HEK293T (cell line): ENCODE results near the gene FAM118B.
A peak's percentile ranks its signal among the peaks of the same experiment; 100 is the strongest.

ENCODE experiments used
- CTCF ChIA-PET: fragments of 350-600 bp; formaldehyde crosslinking; extraction: SDS; loops from one replicate; lab custom pipeline; 2021; ENCODE audit warnings: antibody characterized with exemption, inconsistent platforms; lab: Yijun Ruan, JAX
- POLR2A ChIA-PET: fragments of 350-600 bp; formaldehyde crosslinking; extraction: SDS; loops from one replicate; lab custom pipeline; 2020; ENCODE audit warnings: antibody characterized with exemption, inconsistent platforms; lab: Yijun Ruan, JAX
- DNase-seq: peaks from one replicate; pipeline ENCODE4 v3.0.0; 2012; ENCODE audit warnings: mixed read lengths; ENCODE audit errors: extremely low spot score
- ARNT ChIP-seq: fragments of 450-650 bp; IDR thresholded peaks from 2 replicates; pipeline ENCODE4 v1.6.1; 2017; ENCODE audit warnings: mild to moderate bottlenecking
- BHLHE40 ChIP-seq: fragments of 450-650 bp; IDR thresholded peaks from 2 replicates; pipeline ENCODE4 v1.6.1; 2016; ENCODE audit warnings: mild to moderate bottlenecking, moderate library complexity, borderline replicate concordance
- CTBP1 ChIP-seq: fragments of 450-650 bp; IDR thresholded peaks from 2 replicates; pipeline ENCODE4 v1.6.1; 2016; ENCODE audit warnings: borderline replicate concordance
- ELF4 ChIP-seq: fragments of 450-650 bp; IDR thresholded peaks from 2 replicates; pipeline ENCODE4 v1.6.1; 2017; ENCODE audit warnings: antibody characterized with exemption
- FOXA1 ChIP-seq: fragments of 450-650 bp; IDR thresholded peaks from 2 replicates; pipeline ENCODE4 v1.6.1; 2016; ENCODE audit warnings: mild to moderate bottlenecking
- FOXK2 ChIP-seq: fragments of 450-650 bp; IDR thresholded peaks from 2 replicates; pipeline ENCODE4 v1.6.1; 2016; ENCODE audit warnings: mild to moderate bottlenecking
- FOXM1 ChIP-seq: fragments of 450-650 bp; IDR thresholded peaks from 2 replicates; pipeline ENCODE4 v1.6.1; 2017; ENCODE audit warnings: mild to moderate bottlenecking, borderline replicate concordance
- HDGF ChIP-seq: fragments of 450-650 bp; IDR thresholded peaks from 2 replicates; pipeline ENCODE4 v1.6.1; 2017; ENCODE audit warnings: antibody characterized with exemption, borderline replicate concordance
- L3MBTL2 ChIP-seq: fragments of 450-650 bp; conservative IDR thresholded peaks from 2 replicates; pipeline ENCODE4 v1.6.1; 2016; ENCODE audit warnings: mild to moderate bottlenecking
- LEF1 ChIP-seq: fragments of 450-650 bp; IDR thresholded peaks from 2 replicates; pipeline ENCODE4 v1.6.1; 2017; ENCODE audit warnings: mild to moderate bottlenecking, borderline replicate concordance
- NFRKB ChIP-seq: fragments of 450-650 bp; IDR thresholded peaks from 2 replicates; pipeline ENCODE4 v1.6.1; 2016; ENCODE audit warnings: mild to moderate bottlenecking, moderate library complexity
- PKNOX1 ChIP-seq: fragments of 450-650 bp; IDR thresholded peaks from 2 replicates; pipeline ENCODE4 v1.6.1; 2016
- SP1 ChIP-seq: fragments of 450-650 bp; IDR thresholded peaks from 2 replicates; pipeline ENCODE4 v1.6.1; 2017
- SUZ12 ChIP-seq: fragments of 450-650 bp; IDR thresholded peaks from 2 replicates; pipeline ENCODE4 v1.6.1; 2016; ENCODE audit warnings: mild to moderate bottlenecking
- TARDBP ChIP-seq: fragments of 450-650 bp; IDR thresholded peaks from 2 replicates; pipeline ENCODE4 v1.6.1; 2016
- ZNF384 ChIP-seq: fragments of 450-650 bp; IDR thresholded peaks from 2 replicates; pipeline ENCODE4 v1.6.1; 2016

The FAM118B gene

GRCh38 chr11:126191379-126192073 lies 20.1 kb upstream of the FAM118B start:
- POLR2A ChIA-PET: no interaction called here
- DNase-seq: no peak
- CTCF ChIA-PET: no interaction called here
- TF ChIP-seq SUZ12 (no peak), FOXK2 (no peak), ARNT (no peak), BHLHE40 (no peak), TARDBP (no peak), FOXA1 (no peak), FOXM1 (no peak), CTBP1 (no peak), SP1 (no peak)

DNA sequence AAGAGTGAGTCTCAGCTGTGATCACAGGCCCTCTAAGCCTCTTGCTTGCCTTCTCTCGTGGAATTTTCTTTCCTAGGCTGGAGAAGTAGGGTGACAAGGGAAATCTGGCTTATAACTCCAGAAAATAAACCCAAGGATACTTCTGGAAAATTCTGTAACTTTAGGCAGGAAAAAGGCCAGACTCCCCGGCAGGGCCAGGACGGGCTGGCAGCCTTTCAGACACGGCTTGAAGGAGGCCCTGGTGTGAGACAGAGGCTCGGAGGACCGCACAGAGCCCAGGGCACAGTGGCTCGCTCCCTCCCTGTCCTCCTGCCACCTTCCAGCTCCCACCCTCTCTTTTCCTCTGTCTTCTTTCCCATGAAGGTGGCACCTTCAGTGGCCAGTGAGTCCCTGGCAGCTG lies 19.2 kb upstream of the FAM118B start:
- no peak for DNase-seq
- CTCF ChIA-PET: interaction anchor here (0.5 kb wide), 1 partner anchor 103 kb away, joined by 8 read pairs; no protein-coding TSS in a partner anchor
- POLR2A ChIA-PET: no interaction called here
- TF ChIP-seq HDGF: no peak
- TF ChIP-seq SUZ12: no peak
- TF ChIP-seq TARDBP: no peak
- TF ChIP-seq SP1: no peak
- no peak for TF ChIP-seq LEF1
- TF ChIP-seq NFRKB: no peak
- TF ChIP-seq ELF4: no peak
- TF ChIP-seq BHLHE40: no peak
- no peak for TF ChIP-seq ZNF384
- TF ChIP-seq L3MBTL2: no peak
- TF ChIP-seq PKNOX1: no peak

GRCh38 chr11:126193038-126193478 lies 18.5 kb upstream of the FAM118B start:
- DNase-seq: no peak
- ChIA-PET POLR2A (no interaction called here), CTCF (interaction anchor here (0.8 to 1.4 kb wide), 7 partner anchors 249 to 274 kb away, joined by 3 to 8 read pairs (median 4); no protein-coding TSS in a partner anchor)
- TF ChIP-seq BHLHE40: no peak
- TF ChIP-seq HDGF: no peak
- TF ChIP-seq SP1: no peak
- TF ChIP-seq ZNF384: no peak
- TF ChIP-seq NFRKB: no peak
- TF ChIP-seq SUZ12: no peak
- TF ChIP-seq L3MBTL2: no peak
- TF ChIP-seq CTBP1: no peak
- TF ChIP-seq FOXA1: no peak
- no peak for TF ChIP-seq ELF4
- no peak for TF ChIP-seq FOXM1
- no peak for TF ChIP-seq ARNT
- TF ChIP-seq TARDBP: no peak
- no peak for TF ChIP-seq PKNOX1
- no peak for TF ChIP-seq LEF1
- no peak for TF ChIP-seq FOXK2

DNA sequence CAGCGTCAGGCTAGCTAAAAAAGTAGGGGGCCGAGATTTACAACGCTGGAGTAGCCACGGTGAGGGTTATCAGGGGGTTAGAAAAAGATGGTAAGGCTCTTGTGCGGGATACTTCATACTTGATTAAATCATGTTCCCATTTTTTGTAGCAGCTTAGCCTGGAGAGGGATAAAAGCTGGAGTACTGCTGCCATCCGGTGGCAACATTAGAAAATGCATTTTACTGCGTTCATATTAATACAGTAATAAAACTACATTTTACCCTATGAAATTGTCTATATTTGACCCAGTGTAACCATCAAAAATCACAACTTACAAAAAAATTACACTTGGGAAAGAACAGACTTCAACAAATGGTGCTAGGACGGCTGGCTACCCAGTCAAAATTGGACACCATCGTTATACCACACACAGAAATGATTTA lies 17.4 kb upstream of the FAM118B start:
- POLR2A ChIA-PET: no interaction called here

GRCh38 chr11:126195119-126195518 lies 16.5 kb upstream of the FAM118B start:
- POLR2A ChIA-PET: no interaction called here
- no peak for DNase-seq
- CTCF ChIA-PET: no interaction called here
- no peak for TF ChIP-seq HDGF
- TF ChIP-seq FOXM1: no peak
- TF ChIP-seq SUZ12: no peak
- TF ChIP-seq FOXK2: no peak
- no peak for TF ChIP-seq FOXA1
- no peak for TF ChIP-seq ARNT
- no peak for TF ChIP-seq BHLHE40
- no peak for TF ChIP-seq NFRKB
- TF ChIP-seq ELF4: no peak
- TF ChIP-seq LEF1: no peak
- TF ChIP-seq TARDBP: no peak
- no peak for TF ChIP-seq ZNF384
- no peak for TF ChIP-seq CTBP1
- TF ChIP-seq L3MBTL2: no peak
- no peak for TF ChIP-seq PKNOX1
- no peak for TF ChIP-seq SP1

More for the DNA sequence above, 17.4 kb upstream of the FAM118B start:
- CTCF ChIA-PET: interaction anchor here (0.5 to 1.4 kb wide), 10 partner anchors 250 to 286 kb away, joined by 3 to 8 read pairs (median 4); no protein-coding TSS in a partner anchor
- peak; percentile 61 for DNase-seq
- TF ChIP-seq CTBP1: no peak
- 0 out of 2 replicates have a peak, but pooled peaks have one; percentile 29 for TF ChIP-seq ZNF384

DNA sequence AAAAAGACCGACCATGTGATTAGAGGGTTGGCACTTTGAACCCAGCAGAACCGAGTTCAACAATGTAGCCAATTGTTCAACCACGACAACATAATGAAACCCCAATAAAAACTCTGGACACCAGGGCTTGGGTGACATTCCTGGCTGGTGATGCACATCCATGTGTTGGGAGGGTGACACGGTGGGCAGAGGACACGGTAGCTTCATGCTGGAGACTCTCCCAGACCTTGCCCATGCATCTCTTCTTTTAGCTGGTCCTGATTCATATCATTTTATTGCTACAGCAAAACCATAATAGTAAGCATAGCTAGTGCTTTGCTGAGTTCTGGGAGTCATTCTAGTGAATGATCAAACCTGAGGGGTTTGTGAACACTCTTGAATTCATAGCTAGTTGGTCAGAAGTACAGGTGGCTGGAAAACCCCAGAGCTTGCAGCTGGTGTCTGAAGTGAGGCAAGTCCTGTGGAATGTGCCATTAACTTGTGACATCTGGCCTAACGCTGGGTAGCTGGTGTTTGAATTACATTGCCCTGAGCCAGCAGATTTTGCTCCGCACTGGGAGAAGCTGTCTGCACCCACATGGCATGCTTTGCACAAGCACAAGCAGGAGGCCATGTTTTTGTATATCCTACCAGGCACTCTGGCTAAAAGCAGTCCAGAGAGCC lies 14.2 kb upstream of the FAM118B start:
- ChIA-PET POLR2A (no interaction called here), CTCF (no interaction called here)
- DNase-seq: no peak
- TF ChIP-seq ZNF384: no peak
- no peak for TF ChIP-seq NFRKB
- no peak for TF ChIP-seq L3MBTL2
- TF ChIP-seq CTBP1: no peak
- no peak for TF ChIP-seq ARNT
- no peak for TF ChIP-seq TARDBP
- no peak for TF ChIP-seq SUZ12
- TF ChIP-seq ELF4: no peak
- no peak for TF ChIP-seq SP1
- no peak for TF ChIP-seq FOXK2
- no peak for TF ChIP-seq LEF1
- no peak for TF ChIP-seq FOXA1
- TF ChIP-seq FOXM1: no peak
- no peak for TF ChIP-seq HDGF
